Measurements from ENCODE around the gene HOXB3.

The HOXB3 gene

GRCh38 chr17:48620461-48621139 is 30.6 kb upstream of the HOXB3 start:
- POLR2A ChIA-PET, result no interaction called here
- Histone ChIP-seq H3K27ac (ENCODE audit: extremely low read depth, low read depth, low read length) (peak overlapping the region; percentile 44), H3K4me3 (ENCODE audit: low read depth, low read length) (no peak overlapping the region), H3K36me3 (ENCODE audit: control insufficient read depth in 2 of 2, insufficient read depth in 1 of 2, low read length in 2 of 2) (peaks cover 0 to 26% of the 10 kb centered on the region in 2 experiments; a peak in 1 of 3 replicates), H3K4me1 (ENCODE audit: control insufficient read depth, insufficient read depth, low read length) (peaks cover 42% of the 10 kb centered on the region), H3K9me3 (ENCODE audit: control insufficient read depth, insufficient read depth, low read depth, low read length) (no peaks in the 10 kb centered on the region)
- CTCF ChIA-PET, result interaction anchor here (0.6 to 3.0 kb wide), 14 partner anchors 8 to 594 kb away, joined by 3 to 9 read pairs (median 4); partner anchors contain the start of gene HOXB5
- TF ChIP-seq ZBTB8A (tag by site-specific recombination; IDR thresholded peaks at IDR 0.05), result no peak
- TF ChIP-seq WT1 (tag by site-specific recombination; IDR thresholded peaks at IDR 0.05), result 0 out of 2 replicates have a peak, but pooled peaks have one; percentile 52
- 0 out of 2 replicates have a peak, but pooled peaks have one; percentile 25 for TF ChIP-seq OSR2 (tag by site-specific recombination; IDR thresholded peaks at IDR 0.05)
- no peak for TF ChIP-seq ZBTB1 (tag by site-specific recombination; IDR thresholded peaks at IDR 0.05)
- TF ChIP-seq ZBTB17 (tag by site-specific recombination; IDR thresholded peaks at IDR 0.05), result peak; percentile 77
- TF ChIP-seq GLIS1 (tag by site-specific recombination; IDR thresholded peaks at IDR 0.05), result peak; percentile 93
- TF ChIP-seq ZFP69B (tag by site-specific recombination; IDR thresholded peaks at IDR 0.05), result peak; percentile 78; the same call in 1 of the 2 replicates
- TF ChIP-seq ZNF121 (tag by site-specific recombination; IDR thresholded peaks at IDR 0.05), result peak; percentile 83; the same call in 1 of the 2 replicates
- no peak for TF ChIP-seq ZNF585B (tag by site-specific recombination; IDR thresholded peaks at IDR 0.05)
- peak; percentile 41; the same call in 1 of the 2 replicates for TF ChIP-seq GLIS2 (tag by site-specific recombination; IDR thresholded peaks at IDR 0.05)
- TF ChIP-seq ZNF423 (tag by site-specific recombination; IDR thresholded peaks at IDR 0.05), result peak; percentile 46; the same call in 1 of the 2 replicates
- TF ChIP-seq ZNF600 (tag by site-specific recombination; IDR thresholded peaks at IDR 0.05), result peak; percentile 26; the same call in 1 of the 2 replicates
- TF ChIP-seq ZIC2 (tag by site-specific recombination; IDR thresholded peaks at IDR 0.05), result peak; percentile 82
- peak; percentile 21 for TF ChIP-seq IKZF3 (tag by site-specific recombination; IDR thresholded peaks at IDR 0.05)
- TF ChIP-seq ZNF354C (tag by site-specific recombination; IDR thresholded peaks at IDR 0.05; ENCODE audit: borderline replicate concordance, low read depth), result no peak
- TF ChIP-seq, protein P1, sequence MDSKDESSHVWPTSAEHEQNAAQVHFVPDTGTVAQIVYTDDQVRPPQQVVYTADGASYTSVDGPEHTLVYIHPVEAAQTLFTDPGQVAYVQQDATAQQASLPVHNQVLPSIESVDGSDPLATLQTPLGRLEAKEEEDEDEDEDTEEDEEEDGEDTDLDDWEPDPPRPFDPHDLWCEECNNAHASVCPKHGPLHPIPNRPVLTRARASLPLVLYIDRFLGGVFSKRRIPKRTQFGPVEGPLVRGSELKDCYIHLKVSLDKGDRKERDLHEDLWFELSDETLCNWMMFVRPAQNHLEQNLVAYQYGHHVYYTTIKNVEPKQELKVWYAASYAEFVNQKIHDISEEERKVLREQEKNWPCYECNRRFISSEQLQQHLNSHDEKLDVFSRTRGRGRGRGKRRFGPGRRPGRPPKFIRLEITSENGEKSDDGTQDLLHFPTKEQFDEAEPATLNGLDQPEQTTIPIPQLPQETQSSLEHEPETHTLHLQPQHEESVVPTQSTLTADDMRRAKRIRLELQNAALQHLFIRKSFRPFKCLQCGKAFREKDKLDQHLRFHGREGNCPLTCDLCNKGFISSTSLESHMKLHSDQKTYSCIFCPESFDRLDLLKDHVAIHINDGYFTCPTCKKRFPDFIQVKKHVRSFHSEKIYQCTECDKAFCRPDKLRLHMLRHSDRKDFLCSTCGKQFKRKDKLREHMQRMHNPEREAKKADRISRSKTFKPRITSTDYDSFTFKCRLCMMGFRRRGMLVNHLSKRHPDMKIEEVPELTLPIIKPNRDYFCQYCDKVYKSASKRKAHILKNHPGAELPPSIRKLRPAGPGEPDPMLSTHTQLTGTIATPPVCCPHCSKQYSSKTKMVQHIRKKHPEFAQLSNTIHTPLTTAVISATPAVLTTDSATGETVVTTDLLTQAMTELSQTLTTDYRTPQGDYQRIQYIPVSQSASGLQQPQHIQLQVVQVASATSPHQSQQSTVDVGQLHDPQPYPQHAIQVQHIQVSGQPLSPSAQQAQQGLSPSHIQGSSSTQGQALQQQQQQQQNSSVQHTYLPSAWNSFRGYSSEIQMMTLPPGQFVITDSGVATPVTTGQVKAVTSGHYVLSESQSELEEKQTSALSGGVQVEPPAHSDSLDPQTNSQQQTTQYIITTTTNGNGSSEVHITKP (tag by site-specific recombination; IDR thresholded peaks at IDR 0.05), result peak; percentile 56
- no peak for TF ChIP-seq ZFP3 (tag by site-specific recombination; IDR thresholded peaks at IDR 0.05; ENCODE audit: low read depth)
- TF ChIP-seq ZNF341 (tag by site-specific recombination; IDR thresholded peaks at IDR 0.05; ENCODE audit: low read depth), result peak; percentile 33
- TF ChIP-seq ZNF223 (tag by site-specific recombination; IDR thresholded peaks at IDR 0.05), result no peak

- Histone ChIP-seq H3K9me3 (ENCODE audit: control insufficient read depth, insufficient read depth, low read depth, low read length) (no peaks in the 10 kb centered on the region), H3K4me3 (ENCODE audit: low read depth, low read length) (no peak overlapping the region), H3K36me3 (ENCODE audit: control insufficient read depth in 2 of 2, insufficient read depth in 1 of 2, low read length in 2 of 2) (peaks cover 0 to 26% of the 10 kb centered on the region in 2 experiments; a peak in 1 of 3 replicates), H3K4me1 (ENCODE audit: control insufficient read depth, insufficient read depth, low read length) (peaks cover 48% of the 10 kb centered on the region), H3K27ac (ENCODE audit: extremely low read depth, low read depth, low read length) (peak overlapping the region; percentile 44)
- ChIA-PET CTCF (interaction anchor here (0.7 to 2.7 kb wide), 7 partner anchors 19 to 442 kb away, joined by 3 to 7 read pairs (median 4); no protein-coding TSS in a partner anchor), POLR2A (interaction anchor here (0.6 kb wide), 1 partner anchor 729 kb away, joined by 3 read pairs; no protein-coding TSS in a partner anchor)
- TF ChIP-seq ZNF558 (tag by site-specific recombination; IDR thresholded peaks at IDR 0.05), result no peak
- TF ChIP-seq KLF10 (tag by site-specific recombination; IDR thresholded peaks at IDR 0.05), result no peak
- TF ChIP-seq, protein P2, sequence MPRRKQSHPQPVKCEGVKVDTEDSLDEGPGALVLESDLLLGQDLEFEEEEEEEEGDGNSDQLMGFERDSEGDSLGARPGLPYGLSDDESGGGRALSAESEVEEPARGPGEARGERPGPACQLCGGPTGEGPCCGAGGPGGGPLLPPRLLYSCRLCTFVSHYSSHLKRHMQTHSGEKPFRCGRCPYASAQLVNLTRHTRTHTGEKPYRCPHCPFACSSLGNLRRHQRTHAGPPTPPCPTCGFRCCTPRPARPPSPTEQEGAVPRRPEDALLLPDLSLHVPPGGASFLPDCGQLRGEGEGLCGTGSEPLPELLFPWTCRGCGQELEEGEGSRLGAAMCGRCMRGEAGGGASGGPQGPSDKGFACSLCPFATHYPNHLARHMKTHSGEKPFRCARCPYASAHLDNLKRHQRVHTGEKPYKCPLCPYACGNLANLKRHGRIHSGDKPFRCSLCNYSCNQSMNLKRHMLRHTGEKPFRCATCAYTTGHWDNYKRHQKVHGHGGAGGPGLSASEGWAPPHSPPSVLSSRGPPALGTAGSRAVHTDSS (tag by site-specific recombination; IDR thresholded peaks at IDR 0.05), result no peak
- TF ChIP-seq, protein P3, sequence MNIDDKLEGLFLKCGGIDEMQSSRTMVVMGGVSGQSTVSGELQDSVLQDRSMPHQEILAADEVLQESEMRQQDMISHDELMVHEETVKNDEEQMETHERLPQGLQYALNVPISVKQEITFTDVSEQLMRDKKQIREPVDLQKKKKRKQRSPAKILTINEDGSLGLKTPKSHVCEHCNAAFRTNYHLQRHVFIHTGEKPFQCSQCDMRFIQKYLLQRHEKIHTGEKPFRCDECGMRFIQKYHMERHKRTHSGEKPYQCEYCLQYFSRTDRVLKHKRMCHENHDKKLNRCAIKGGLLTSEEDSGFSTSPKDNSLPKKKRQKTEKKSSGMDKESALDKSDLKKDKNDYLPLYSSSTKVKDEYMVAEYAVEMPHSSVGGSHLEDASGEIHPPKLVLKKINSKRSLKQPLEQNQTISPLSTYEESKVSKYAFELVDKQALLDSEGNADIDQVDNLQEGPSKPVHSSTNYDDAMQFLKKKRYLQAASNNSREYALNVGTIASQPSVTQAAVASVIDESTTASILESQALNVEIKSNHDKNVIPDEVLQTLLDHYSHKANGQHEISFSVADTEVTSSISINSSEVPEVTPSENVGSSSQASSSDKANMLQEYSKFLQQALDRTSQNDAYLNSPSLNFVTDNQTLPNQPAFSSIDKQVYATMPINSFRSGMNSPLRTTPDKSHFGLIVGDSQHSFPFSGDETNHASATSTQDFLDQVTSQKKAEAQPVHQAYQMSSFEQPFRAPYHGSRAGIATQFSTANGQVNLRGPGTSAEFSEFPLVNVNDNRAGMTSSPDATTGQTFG (tag by site-specific recombination; IDR thresholded peaks at IDR 0.05; ENCODE audit: borderline replicate concordance), result no peak
- TF ChIP-seq, protein P4, sequence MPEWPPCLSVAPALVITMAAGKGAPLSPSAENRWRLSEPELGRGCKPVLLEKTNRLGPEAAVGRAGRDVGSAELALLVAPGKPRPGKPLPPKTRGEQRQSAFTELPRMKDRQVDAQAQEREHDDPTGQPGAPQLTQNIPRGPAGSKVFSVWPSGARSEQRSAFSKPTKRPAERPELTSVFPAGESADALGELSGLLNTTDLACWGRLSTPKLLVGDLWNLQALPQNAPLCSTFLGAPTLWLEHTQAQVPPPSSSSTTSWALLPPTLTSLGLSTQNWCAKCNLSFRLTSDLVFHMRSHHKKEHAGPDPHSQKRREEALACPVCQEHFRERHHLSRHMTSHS (tag by site-specific recombination; IDR thresholded peaks at IDR 0.05), result no peak
- no peak for TF ChIP-seq OSR2 (tag by site-specific recombination; IDR thresholded peaks at IDR 0.05)
- no peak for TF ChIP-seq ZBTB21 (tag by site-specific recombination; IDR thresholded peaks at IDR 0.05)
These were observed 29.9 kb upstream of the HOXB3 start for GRCh38 chr17:48619826-48620449.

Data from HEK293 (cell line).